Calu3 (cell line): Measurements from ENCODE around the gene HELZ. TPM values are rescaled to one million over a fixed set of nuclear protein-coding genes. Genes with fewer than 3 reads are reported as not detected.

ENCODE experiments used
- BruUV-seq: library from RNA; stranded (reverse); fragments of 400-500 nt; replicated peaks from 2 replicates; lab custom pipeline; 2021; lab: Mats Ljungman, UMichigan
- CTCF ChIA-PET: fragments of 300-600 bp; sonication (Branson Sonifier 250); formaldehyde crosslinking; loops from one replicate; lab custom pipeline; 2022; ENCODE audit warnings: antibody characterized with exemption; lab: Charles Lee
- DNase-seq: peaks from one replicate; pipeline ENCODE4 v3.0.0; 2022
- H3K27ac Mint-ChIP-seq: one replicate; pipeline ENCODE4 v1.8.0; 2022; ENCODE audit warnings: mixed read lengths; ENCODE audit not compliant: unreplicated experiment
- H3K27me3 Mint-ChIP-seq: one replicate; pipeline ENCODE4 v1.8.0; 2022; ENCODE audit warnings: mixed read lengths; ENCODE audit not compliant: unreplicated experiment
- H3K36me3 Mint-ChIP-seq: one replicate; pipeline ENCODE4 v1.8.0; 2022; ENCODE audit warnings: mild to moderate bottlenecking, moderate library complexity, mixed read lengths; ENCODE audit not compliant: insufficient read depth, unreplicated experiment
- H3K4me1 Mint-ChIP-seq: one replicate; pipeline ENCODE4 v1.8.0; 2022; ENCODE audit warnings: mild to moderate bottlenecking, low read depth, mixed read lengths; ENCODE audit not compliant: unreplicated experiment
- H3K4me3 Mint-ChIP-seq: one replicate; pipeline ENCODE4 v1.8.0; 2022; ENCODE audit warnings: mild to moderate bottlenecking, low read depth, moderate library complexity, mixed read lengths; ENCODE audit not compliant: unreplicated experiment
- H3K9me3 Mint-ChIP-seq: one replicate; pipeline ENCODE4 v1.8.0; 2022; ENCODE audit warnings: low read depth, mixed read lengths; ENCODE audit not compliant: unreplicated experiment
- CTCF ChIP-seq: fragments of 200-600 bp; IDR thresholded peaks from one replicate; pipeline ENCODE4 v1.8.0; 2022; ENCODE audit warnings: antibody characterized with exemption; ENCODE audit not compliant: unreplicated experiment
- intact Hi-C: fragments of 100-400 bp; cut with micrococcal nuclease; formaldehyde crosslinking; loops from one replicate; pipeline ENCODE4 v1.10.0; 2022; ENCODE audit not compliant: unreplicated experiment
- total RNA-seq: library from RNA; stranded (reverse); gene quantifications from 2 replicates; pipeline ENCODE4 v1.2.3, GENCODE V29; 2022

Gene HELZ
- total RNA-seq, 1 experiment from 2014 or later = 60.8 TPM

DNA sequence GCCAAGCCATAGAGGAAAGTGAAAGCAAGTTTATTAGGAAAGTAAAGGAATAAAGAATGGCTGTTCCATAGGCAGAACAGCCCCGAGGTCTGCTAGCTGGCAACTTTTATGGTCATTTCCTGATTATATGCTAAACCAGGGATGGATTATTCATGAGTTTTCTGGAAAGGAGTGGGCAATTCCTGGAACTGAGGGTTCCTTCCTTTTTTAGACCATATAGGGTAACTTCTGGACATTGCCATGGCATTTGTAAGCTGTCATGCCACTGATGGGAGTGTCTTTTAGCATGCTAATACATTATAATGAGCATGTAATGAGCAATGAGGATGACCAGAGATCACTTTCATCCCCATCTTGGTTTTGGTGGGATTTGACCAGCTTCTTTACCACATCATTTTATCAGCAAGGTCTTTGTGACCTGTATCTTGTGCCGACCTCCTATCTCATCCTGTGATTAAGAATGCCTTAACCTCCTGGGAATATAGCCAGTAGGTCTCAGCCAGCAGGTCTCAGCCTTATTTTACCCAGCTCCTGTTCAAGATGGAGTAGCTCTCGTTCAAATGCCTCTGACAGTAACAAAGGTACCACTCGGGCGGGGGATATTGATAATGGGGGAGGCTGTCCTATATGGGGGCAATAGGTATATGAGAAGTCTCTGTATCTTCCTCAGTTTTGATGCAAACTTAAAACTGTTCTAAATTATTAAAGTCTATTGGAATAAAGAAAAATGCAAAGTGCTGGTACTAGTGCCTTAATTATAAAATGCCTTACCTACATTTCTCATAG, 38.9 kb upstream of the HELZ start:
- CTCF ChIA-PET = interaction anchor here (0.7 kb wide), 1 partner anchor 301 kb away, joined by 4 read pairs; no protein-coding TSS in a partner anchor
- Mint-ChIP-seq H3K36me3 (no peaks in the 10 kb centered on the region), H3K27ac (no peak overlapping the region), H3K4me3 (no peak overlapping the region), H3K4me1 (no peaks in the 10 kb centered on the region), H3K9me3 (peaks cover 3% of the 10 kb centered on the region), H3K27me3 (no peaks in the 10 kb centered on the region)
- no TSS peak for BruUV-seq
- no peak for TF ChIP-seq CTCF
- intact Hi-C loops = no loop called here
- DNase-seq = no peak

DNA sequence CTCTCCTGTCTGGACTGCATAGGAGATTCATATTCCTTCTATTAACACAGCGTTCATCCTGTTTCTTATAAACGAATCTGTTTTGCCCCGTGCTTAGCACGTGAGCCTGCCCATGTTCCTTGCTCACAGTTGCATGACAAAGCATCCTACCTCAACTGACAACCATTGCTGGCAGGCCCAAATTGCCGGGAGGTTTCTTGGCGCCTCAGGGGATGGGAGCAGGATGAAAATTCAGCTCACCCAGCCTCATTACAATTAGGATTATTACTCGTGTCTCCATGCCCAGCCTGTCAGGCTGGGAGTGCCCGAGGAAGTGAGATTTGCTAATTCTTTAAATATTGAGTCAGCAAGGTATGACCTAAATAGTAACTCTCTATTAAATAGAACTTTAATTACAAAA, 36.7 kb upstream of the HELZ start:
- no peak for TF ChIP-seq CTCF
- intact Hi-C loops = no loop called here
- no peak overlapping the region for H3K27ac Mint-ChIP-seq
- no peaks in the 10 kb centered on the region for H3K27me3 Mint-ChIP-seq
- H3K4me1 Mint-ChIP-seq = no peaks in the 10 kb centered on the region
- H3K9me3 Mint-ChIP-seq = peaks cover 3% of the 10 kb centered on the region
- no TSS peak for BruUV-seq
- H3K36me3 Mint-ChIP-seq = no peaks in the 10 kb centered on the region
- CTCF ChIA-PET = no interaction called here
- H3K4me3 Mint-ChIP-seq = no peak overlapping the region
- no peak for DNase-seq

DNA sequence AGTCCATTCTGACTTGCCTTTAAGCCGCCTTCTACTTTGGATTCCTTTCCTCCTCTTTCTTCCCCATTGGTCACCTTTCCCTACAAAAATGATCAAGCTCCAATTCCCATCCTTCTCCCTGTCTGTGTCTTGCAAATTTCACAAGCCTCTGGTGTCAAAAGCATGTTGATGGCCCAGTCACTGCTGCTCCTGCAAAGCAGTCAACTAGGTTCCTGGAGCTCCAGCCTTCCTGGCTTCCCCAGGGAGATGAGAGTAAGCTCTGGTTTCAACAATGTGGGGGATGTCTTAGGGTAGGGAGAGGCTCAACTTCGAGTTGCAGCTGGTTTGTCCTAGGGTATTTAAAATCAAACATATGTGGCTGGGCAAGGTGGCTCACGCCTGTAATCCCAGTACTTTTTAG, 36.1 kb upstream of the HELZ start:
- no peaks in the 10 kb centered on the region for H3K27me3 Mint-ChIP-seq
- no peak for TF ChIP-seq CTCF
- H3K4me1 Mint-ChIP-seq = no peaks in the 10 kb centered on the region
- no peaks in the 10 kb centered on the region for H3K36me3 Mint-ChIP-seq
- CTCF ChIA-PET = no interaction called here
- intact Hi-C loops = no loop called here
- no TSS peak for BruUV-seq
- no peak overlapping the region for H3K4me3 Mint-ChIP-seq
- no peak for DNase-seq
- H3K9me3 Mint-ChIP-seq = peaks cover 3% of the 10 kb centered on the region
- no peak overlapping the region for H3K27ac Mint-ChIP-seq

- CTCF ChIA-PET = no interaction called here
- H3K4me3 Mint-ChIP-seq = no peak overlapping the region
- DNase-seq = no peak
- H3K9me3 Mint-ChIP-seq = peaks cover under 1% of the 10 kb centered on the region
- H3K27ac Mint-ChIP-seq = no peak overlapping the region
- H3K36me3 Mint-ChIP-seq = no peaks in the 10 kb centered on the region
- intact Hi-C loops = no loop called here
- H3K27me3 Mint-ChIP-seq = no peaks in the 10 kb centered on the region
- no peak for TF ChIP-seq CTCF
- H3K4me1 Mint-ChIP-seq = no peaks in the 10 kb centered on the region
- BruUV-seq = no TSS peak
Observed at GRCh38 chr17:67280279-67280678, 35.3 kb upstream of the HELZ start.
